Naive thymus-derived CD4-positive, alpha-beta T cell (primary cell): Measurements from ENCODE around the gene HERC6. TPM values are rescaled to one million over a fixed set of nuclear protein-coding genes. Genes with fewer than 3 reads are reported as not detected.

Experiments
- ATAC-seq: fragments of 150-1000 bp; cut with Tn5 transposase; 2 replicates; pipeline ENCODE4 v1.10.0; 2021; ENCODE audit warnings: mild to moderate bottlenecking, moderate library complexity
- CTCF ChIA-PET: fragments of 350-600 bp; sonication (Branson Sonifier 250); formaldehyde crosslinking; loops from one replicate; lab custom pipeline; 2021; ENCODE audit warnings: antibody characterized with exemption; lab: Charles Lee
- POLR2A ChIA-PET: fragments of 350-600 bp; sonication (Branson Sonifier 250); formaldehyde crosslinking; loops from one replicate; lab custom pipeline; 2021; ENCODE audit warnings: antibody characterized with exemption, inconsistent platforms; lab: Charles Lee
- DNase-seq, 9 donors: peaks; one replicate each; pipeline versions ENCODE4 v3.0.0 to v3.0.0-alpha.2; 2020 to 2022; ENCODE audit warnings: mixed read lengths in 1 of 9
- H3K27ac ChIP-seq: one replicate; pipeline ENCODE4 v1.7.0; 2013; ENCODE audit warnings: mild to moderate bottlenecking, low read depth, low read length, moderate library complexity
- H3K27me3 ChIP-seq, 2 donors: one replicate each; pipeline ENCODE4 v1.7.0; 2013; ENCODE audit warnings: low read length in 2 of 2, mild to moderate bottlenecking in 2 of 2, moderate library complexity in 2 of 2; ENCODE audit not compliant: control insufficient read depth in 2 of 2, insufficient read depth in 2 of 2
- H3K36me3 ChIP-seq, 3 experiments: 1 replicate in 2 of 3; 2 replicates in 1 of 3; pipeline ENCODE4 v1.7.0; 2013; ENCODE audit warnings: low read length in 3 of 3, mild to moderate bottlenecking in 3 of 3, moderate library complexity in 1 of 3; ENCODE audit not compliant: insufficient read depth in 3 of 3, control insufficient read depth in 2 of 3
- H3K4me1 ChIP-seq, 2 donors: one replicate each; pipeline ENCODE4 v1.7.0; 2013; ENCODE audit warnings: low read length in 2 of 2, mild to moderate bottlenecking in 2 of 2, moderate library complexity in 1 of 2; ENCODE audit not compliant: control insufficient read depth in 2 of 2, insufficient read depth in 2 of 2
- H3K4me3 ChIP-seq: 2 replicates; pipeline ENCODE4 v1.7.0; 2013; ENCODE audit warnings: mild to moderate bottlenecking, low read length
- H3K9me3 ChIP-seq, 3 experiments: 1 replicate in 2 of 3; 2 replicates in 1 of 3; pipeline ENCODE4 v1.7.0; 2013; ENCODE audit warnings: low read length in 3 of 3; ENCODE audit not compliant: control insufficient read depth in 2 of 3
- H3K27ac Mint-ChIP-seq, 9 donors: one replicate each; pipeline ENCODE4 v1.8.0; 2020 to 2022; ENCODE audit warnings: mixed read lengths in 9 of 9, mild to moderate bottlenecking in 8 of 9, moderate library complexity in 5 of 9, inconsistent platforms in 2 of 9
- H3K27me3 Mint-ChIP-seq, 5 donors: one replicate each; pipeline ENCODE4 v1.8.0; 2021 to 2022; ENCODE audit warnings: mixed read lengths in 5 of 5, mild to moderate bottlenecking in 1 of 5
- H3K36me3 Mint-ChIP-seq, 5 donors: one replicate each; pipeline ENCODE4 v1.8.0; 2020 to 2022; ENCODE audit warnings: mixed read lengths in 5 of 5, mild to moderate bottlenecking in 3 of 5, inconsistent platforms in 1 of 5
- H3K4me1 Mint-ChIP-seq, 7 donors: one replicate each; pipeline ENCODE4 v1.8.0; 2020 to 2022; ENCODE audit warnings: mixed read lengths in 7 of 7, mild to moderate bottlenecking in 3 of 7, inconsistent platforms in 1 of 7
- H3K4me3 Mint-ChIP-seq, 10 donors: one replicate each; pipeline ENCODE4 v1.8.0; 2020 to 2022; ENCODE audit warnings: mild to moderate bottlenecking in 10 of 10, mixed read lengths in 10 of 10, moderate library complexity in 6 of 10, inconsistent platforms in 2 of 10
- H3K9me3 Mint-ChIP-seq, 11 donors: one replicate each; pipeline ENCODE4 v1.8.0; 2020 to 2022; ENCODE audit warnings: mixed read lengths in 11 of 11, mild to moderate bottlenecking in 4 of 11, inconsistent platforms in 1 of 11, moderate library complexity in 1 of 11
- intact Hi-C, 2 donors: fragments of 100-400 bp; cut with micrococcal nuclease; formaldehyde crosslinking; loops; one replicate each; pipeline ENCODE4 v1.15.1; 2023
- polyA plus RNA-seq, 2 donors: library from polyadenylated mRNA; unstranded; fragments of 300-500 nt; fragmentation: Illumina TruSeq; gene quantifications; one replicate each; pipeline ENCODE4 v1.2.3, GENCODE V29; 2021
- total RNA-seq, 6 experiments: library from RNA in 5 of 6; stranded (reverse) in 5 of 6; gene quantifications; 1 replicate in 5 of 6; 2 replicates in 1 of 6; pipeline ENCODE4 v1.2.3 and lab custom pipeline; 2021 to 2026

Gene HERC6
- total and polyA plus RNA-seq, 7 experiments from 2014 or later: 12.6 to 43.5 (median 20.0) TPM

GRCh38 chr4:88415982-88416381 is 37.3 kb downstream of the HERC6 start:
- Mint-ChIP-seq H3K9me3 (no peaks in the 10 kb centered on the region), H3K27ac (no peak overlapping the region), H3K36me3 (peaks cover 14 to 57% (median 32%) of the 10 kb centered on the region in 5 donors), H3K27me3 (no peaks in the 10 kb centered on the region), H3K4me3 (no peak overlapping the region), H3K4me1 (peaks cover 0 to 15% (median 0%) of the 10 kb centered on the region in 7 donors)
- Histone ChIP-seq H3K4me3 (no peak overlapping the region), H3K27ac (no peak overlapping the region), H3K9me3 (no peaks in the 10 kb centered on the region), H3K27me3 (no peaks in the 10 kb centered on the region), H3K36me3 (peaks cover 0 to 13% (median 4%) of the 10 kb centered on the region in 3 experiments), H3K4me1 (no peaks in the 10 kb centered on the region)
- intact Hi-C loops: no loop called here
- DNase-seq (no peak), ATAC-seq (no peak)
- ChIA-PET CTCF (no interaction called here), POLR2A (no interaction called here)

DNA sequence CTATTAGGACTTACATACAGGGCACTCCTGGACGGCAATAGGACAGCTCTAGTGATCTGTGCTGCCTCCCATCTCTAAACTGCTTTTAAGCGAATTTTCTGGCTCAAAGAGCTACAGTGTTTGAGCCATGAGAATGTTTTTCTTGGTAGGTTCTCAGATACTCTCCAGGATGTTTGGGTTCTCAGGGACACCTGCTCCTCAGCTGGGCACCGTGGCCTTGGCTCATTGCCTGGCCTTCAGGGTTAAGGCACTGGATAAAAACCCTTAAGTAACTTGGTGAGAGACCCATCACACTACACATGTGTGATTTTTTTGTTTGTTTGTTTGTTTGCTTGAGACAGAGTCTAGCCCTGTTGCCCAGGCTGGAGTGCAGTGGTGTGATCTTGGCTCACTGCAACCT is 39.8 kb downstream of the HERC6 start:
- intact Hi-C loops: no loop called here

DNA sequence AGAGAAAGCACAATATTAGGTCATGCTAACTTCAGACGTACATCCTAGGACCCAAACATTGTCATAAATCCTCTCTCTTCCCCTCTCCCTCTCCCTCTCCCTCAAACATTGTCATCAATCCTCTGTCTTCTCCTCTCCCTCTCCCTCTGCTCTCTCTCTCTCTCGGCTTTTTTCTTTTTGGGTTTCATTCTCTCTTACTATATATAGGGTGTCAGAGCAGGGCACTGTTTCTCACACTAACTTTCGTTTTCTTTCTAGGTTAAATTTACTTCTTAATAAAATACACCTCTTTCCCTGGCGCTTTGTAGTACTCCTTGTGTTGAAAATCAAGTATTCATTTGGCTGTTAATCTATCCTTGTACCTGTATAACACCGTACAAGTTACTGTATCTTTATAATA is 41.2 kb downstream of the HERC6 start:
- peaks cover 5 to 47% (median 29%) of the 10 kb centered on the region in 5 donors for H3K36me3 Mint-ChIP-seq
- CTCF ChIA-PET: no interaction called here
- POLR2A ChIA-PET: interaction anchor here (0.7 to 0.9 kb wide), 2 partner anchors 8 to 231 kb away, joined by 3 read pairs; no protein-coding TSS in a partner anchor

More for the DNA sequence above, 39.8 kb downstream of the HERC6 start:
- Histone ChIP-seq H3K4me3 (no peak overlapping the region), H3K27me3 (no peaks in the 10 kb centered on the region), H3K27ac (no peak overlapping the region), H3K9me3 (no peaks in the 10 kb centered on the region), H3K4me1 (no peaks in the 10 kb centered on the region), H3K36me3 (peaks cover 0 to 7% (median 4%) of the 10 kb centered on the region in 3 experiments)
- Mint-ChIP-seq H3K4me3 (no peak overlapping the region), H3K4me1 (peaks cover 0 to 5% (median 0%) of the 10 kb centered on the region in 7 donors), H3K27me3 (no peaks in the 10 kb centered on the region), H3K9me3 (no peaks in the 10 kb centered on the region), H3K36me3 (peaks cover 9 to 49% (median 32%) of the 10 kb centered on the region in 5 donors), H3K27ac (no peak overlapping the region)
- CTCF ChIA-PET: no interaction called here
- DNase-seq (no peak), ATAC-seq (no peak)
- POLR2A ChIA-PET: no interaction called here

DNA sequence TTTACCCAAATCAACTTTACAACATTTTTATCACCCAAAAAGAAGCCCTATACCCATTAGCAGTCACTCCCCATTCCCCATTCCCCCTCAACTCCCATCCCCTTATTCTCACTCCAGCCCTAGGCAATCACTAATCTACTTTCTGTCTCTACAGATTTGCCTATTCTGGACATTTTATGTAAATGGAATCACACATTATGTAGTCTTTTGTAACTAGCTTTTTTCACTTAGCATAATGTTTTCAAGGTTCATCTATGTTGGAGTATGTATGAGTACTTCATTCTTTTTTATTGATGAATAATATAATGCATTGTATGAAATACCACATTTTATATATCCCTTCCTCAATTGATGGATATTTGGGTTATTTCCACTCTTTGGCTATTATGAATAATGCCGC is 42.2 kb downstream of the HERC6 start:
- intact Hi-C loops: loop anchor here in 1 of 2 donors (5.0 kb wide), 1 partner anchor 39 kb away; no protein-coding TSS in a partner anchor
- Histone ChIP-seq H3K27ac (no peak overlapping the region), H3K4me1 (no peaks in the 10 kb centered on the region), H3K4me3 (no peak overlapping the region), H3K27me3 (no peaks in the 10 kb centered on the region), H3K36me3 (peaks cover 0 to 3% (median 0%) of the 10 kb centered on the region in 3 experiments), H3K9me3 (no peaks in the 10 kb centered on the region)
- Mint-ChIP-seq H3K4me3 (no peak overlapping the region), H3K4me1 (peaks cover 0 to 5% (median 0%) of the 10 kb centered on the region in 7 donors), H3K27ac (no peak overlapping the region), H3K36me3 (peaks cover 1 to 47% (median 33%) of the 10 kb centered on the region in 5 donors), H3K9me3 (no peaks in the 10 kb centered on the region), H3K27me3 (no peaks in the 10 kb centered on the region)
- ATAC-seq: no peak
- POLR2A ChIA-PET: interaction anchor here (0.7 to 0.9 kb wide), 2 partner anchors 9 to 230 kb away, joined by 3 read pairs; no protein-coding TSS in a partner anchor
- no peak for DNase-seq
- CTCF ChIA-PET: interaction anchor here (0.7 kb wide), 1 partner anchor 43 kb away, joined by 3 read pairs; no protein-coding TSS in a partner anchor

More for the DNA sequence above, 41.2 kb downstream of the HERC6 start:
- Mint-ChIP-seq H3K4me1 (peaks cover 0 to 5% (median 0%) of the 10 kb centered on the region in 7 donors), H3K27ac (peak overlapping the region in 2 of 9 donors; percentile 3 to 4), H3K4me3 (peak overlapping the region in 1 of 10 donors; percentile 13), H3K9me3 (no peaks in the 10 kb centered on the region), H3K27me3 (no peaks in the 10 kb centered on the region)
- Histone ChIP-seq H3K36me3 (peaks cover 0 to 7% (median 0%) of the 10 kb centered on the region in 3 experiments), H3K4me3 (no peak overlapping the region), H3K9me3 (no peaks in the 10 kb centered on the region), H3K27ac (no peak overlapping the region), H3K4me1 (no peaks in the 10 kb centered on the region), H3K27me3 (no peaks in the 10 kb centered on the region)
- intact Hi-C loops: loop anchor here in 1 of 2 donors (5.0 kb wide), 1 partner anchor 38 kb away; no protein-coding TSS in a partner anchor
- ATAC-seq: no peak
- DNase-seq: no peak

- no peak for ATAC-seq
Measured at GRCh38 chr4:88422403-88422802, 43.8 kb downstream of the HERC6 start.

GRCh38 chr4:88429401-88429800 is 50.7 kb downstream of the HERC6 start:
- H3K4me1 ChIP-seq: no peaks in the 10 kb centered on the region
- Mint-ChIP-seq H3K27ac (peak overlapping the region in 1 of 9 donors; percentile 63), H3K9me3 (peaks cover 0 to 6% (median 0%) of the 10 kb centered on the region in 11 donors), H3K36me3 (peaks cover 14 to 70% (median 49%) of the 10 kb centered on the region in 5 donors), H3K27me3 (no peaks in the 10 kb centered on the region), H3K4me1 (peaks cover 0 to 6% (median 0%) of the 10 kb centered on the region in 7 donors), H3K4me3 (no peak overlapping the region)
- DNase-seq: no peak
- H3K4me3 ChIP-seq: no peak overlapping the region
- ATAC-seq: no peak
- peaks cover 0 to 21% (median 5%) of the 10 kb centered on the region in 3 experiments for H3K36me3 ChIP-seq
- H3K27ac ChIP-seq: no peak overlapping the region
- ChIA-PET POLR2A (no interaction called here), CTCF (no interaction called here)
- intact Hi-C loops: no loop called here
- no peaks in the 10 kb centered on the region for H3K9me3 ChIP-seq
- H3K27me3 ChIP-seq: no peaks in the 10 kb centered on the region

More at GRCh38 chr4:88422403-88422802, 43.8 kb downstream of the HERC6 start:
- H3K4me1 Mint-ChIP-seq: peaks cover 0 to 5% (median 0%) of the 10 kb centered on the region in 7 donors
- Histone ChIP-seq H3K27me3 (no peaks in the 10 kb centered on the region), H3K9me3 (no peaks in the 10 kb centered on the region), H3K36me3 (no peaks in the 10 kb centered on the region), H3K4me1 (no peaks in the 10 kb centered on the region), H3K27ac (no peak overlapping the region), H3K4me3 (no peak overlapping the region)
- ChIA-PET CTCF (no interaction called here), POLR2A (no interaction called here)
- H3K36me3 Mint-ChIP-seq: peaks cover 6 to 53% (median 29%) of the 10 kb centered on the region in 5 donors
- no peak overlapping the region for H3K4me3 Mint-ChIP-seq
- DNase-seq: no peak
- H3K9me3 Mint-ChIP-seq: no peaks in the 10 kb centered on the region
- intact Hi-C loops: loop anchor here in 1 of 2 donors (5.0 kb wide), 1 partner anchor 40 kb away; no protein-coding TSS in a partner anchor
- no peak overlapping the region for H3K27ac Mint-ChIP-seq
- no peaks in the 10 kb centered on the region for H3K27me3 Mint-ChIP-seq
